Measurements from ENCODE around the gene MUC6. TPM values are rescaled to one million over a fixed set of nuclear protein-coding genes. Genes with fewer than 3 reads are reported as not detected.

MUC6 gene
- total and polyA plus RNA-seq, 9 of the 15 experiments (the other 6 are each of a cell fraction or from before 2014, with no cell fraction given): not detected

DNA sequence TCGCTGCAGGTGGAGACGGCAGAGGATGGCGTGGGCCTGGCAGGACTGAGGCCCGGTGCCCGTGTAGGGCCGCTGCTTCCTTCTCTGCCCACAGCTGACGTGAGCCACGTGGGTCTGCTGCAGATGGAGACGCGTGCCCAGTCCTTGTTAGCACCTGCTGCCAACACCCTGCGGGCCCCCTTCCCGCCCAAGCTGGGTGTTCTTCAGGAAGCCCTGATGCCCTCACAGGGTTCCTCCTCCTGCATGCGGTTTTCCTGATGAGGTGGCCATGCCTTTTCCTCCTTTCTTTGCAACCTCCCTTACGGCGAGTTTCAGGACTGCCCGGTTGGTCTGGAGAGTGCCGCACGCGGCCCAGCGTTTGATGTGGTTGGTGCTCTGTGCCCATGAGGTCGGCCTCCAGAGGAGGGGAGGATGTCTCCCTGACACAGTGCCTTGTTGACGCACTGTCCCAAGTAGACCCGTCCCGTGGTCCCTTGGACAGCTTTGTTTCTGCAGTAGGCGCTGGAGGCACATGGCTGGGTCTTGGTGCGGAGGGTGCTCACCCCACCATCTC is 66.1 kb downstream of the MUC6 start:
- Histone ChIP-seq H3K27me3 (ENCODE audit: control insufficient read depth in 2 of 2, insufficient read depth in 2 of 2, low read length in 2 of 2) (no peaks in the 10 kb centered on the region), H2AFZ (ENCODE audit: low read depth, low read length) (no peak overlapping the region), H3K36me3 (ENCODE audit: control insufficient read depth, insufficient read depth, low read length) (peaks cover 34% of the 10 kb centered on the region; the same call in 2 of the 3 replicates), H3K9ac (ENCODE audit: insufficient read depth in 1 of 2, low read depth in 2 of 2, low read length in 2 of 2) (no peak overlapping the region; a peak in 1 of 4 replicates), H3K4me1 (replicated peaks in 1 of 2; ENCODE audit: control insufficient read depth in 2 of 2, insufficient read depth in 2 of 2, low read length in 2 of 2) (peaks cover 0 to 18% of the 10 kb centered on the region in 2 experiments; a peak in 1 of 5 replicates), H3K9me1 (ENCODE audit: control insufficient read depth, insufficient read depth, low read length) (no peaks in the 10 kb centered on the region), H4K20me1 (replicated peaks; ENCODE audit: control insufficient read depth, insufficient read depth, low read length) (no peaks in the 10 kb centered on the region), H3K9me3 (replicated peaks; ENCODE audit: control insufficient read depth, insufficient read depth, low read depth, low read length) (no peaks in the 10 kb centered on the region), H3K4me3 (no peak overlapping the region), H3K79me2 (ENCODE audit: control insufficient read depth, insufficient read depth, low read length) (no peaks in the 10 kb centered on the region; the same call in 2 of the 3 replicates), H3K4me2 (ENCODE audit: insufficient read depth, low read length) (no peak overlapping the region), H3K27ac (ENCODE audit: extremely low read depth, low read depth, low read length) (no peak overlapping the region)
- DNase-seq (ENCODE audit: extremely low read depth in 1 of 4, low spot score in 3 of 4) (no peak), ATAC-seq (no peak), FAIRE-seq (no peak)
- ChIA-PET CTCF (ENCODE audit: low intra/inter-chr PET ratio) (no interaction called here), POLR2A (no interaction called here)
- no TSS peak for BruUV-seq (replicated peaks)
- intact Hi-C loops (cut with micrococcal nuclease) (no loop called here), in situ Hi-C loops (cut with MboI) (no loop called here)
- WGBS (ENCODE audit: insufficient coverage, low coverage, missing lambda C conversion rate): 89% methylated on average over 23 of the region's 26 CpGs
- TF ChIP-seq TAF1 (IDR thresholded peaks at IDR 0.05; ENCODE audit: control insufficient read depth, extremely low read depth, insufficient read depth, low read length, severe bottlenecking): no peak
- no peak for TF ChIP-seq ZNF175 (CRISPR knock-in tag; IDR thresholded peaks at IDR 0.05; ENCODE audit: low read depth)
- no peak for TF ChIP-seq THRAP3 (IDR thresholded peaks at IDR 0.05; ENCODE audit: borderline replicate concordance)
- no peak for TF ChIP-seq ZNF253 (CRISPR knock-in tag; conservative IDR thresholded peaks at IDR 0.05)
- no peak for TF ChIP-seq PHTF2 (CRISPR knock-in tag; IDR thresholded peaks at IDR 0.05)
- TF ChIP-seq HCFC1 (IDR thresholded peaks at IDR 0.05; ENCODE audit: low read depth, low read length): no peak
- TF ChIP-seq, protein P1, sequence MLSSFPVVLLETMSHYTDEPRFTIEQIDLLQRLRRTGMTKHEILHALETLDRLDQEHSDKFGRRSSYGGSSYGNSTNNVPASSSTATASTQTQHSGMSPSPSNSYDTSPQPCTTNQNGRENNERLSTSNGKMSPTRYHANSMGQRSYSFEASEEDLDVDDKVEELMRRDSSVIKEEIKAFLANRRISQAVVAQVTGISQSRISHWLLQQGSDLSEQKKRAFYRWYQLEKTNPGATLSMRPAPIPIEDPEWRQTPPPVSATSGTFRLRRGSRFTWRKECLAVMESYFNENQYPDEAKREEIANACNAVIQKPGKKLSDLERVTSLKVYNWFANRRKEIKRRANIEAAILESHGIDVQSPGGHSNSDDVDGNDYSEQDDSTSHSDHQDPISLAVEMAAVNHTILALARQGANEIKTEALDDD (IDR thresholded peaks at IDR 0.05): no peak
- TF ChIP-seq, protein P2, sequence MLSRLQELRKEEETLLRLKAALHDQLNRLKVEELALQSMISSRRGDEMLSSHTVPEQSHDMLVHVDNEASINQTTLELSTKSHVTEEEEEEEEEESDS (CRISPR knock-in tag; IDR thresholded peaks at IDR 0.05): no peak
- TF ChIP-seq SMAD4 (CRISPR knock-in tag; conservative IDR thresholded peaks at IDR 0.05): no peak
- TF ChIP-seq MYNN (IDR thresholded peaks at IDR 0.05): no peak
- TF ChIP-seq MYNN (CRISPR knock-in tag; IDR thresholded peaks at IDR 0.05): no peak
- no peak for TF ChIP-seq ZNF124 (CRISPR knock-in tag; IDR thresholded peaks at IDR 0.05)
- TF ChIP-seq HMG20B (CRISPR knock-in tag; IDR thresholded peaks at IDR 0.05): no peak
- TF ChIP-seq HINFP (tag; conservative IDR thresholded peaks at IDR 0.05; ENCODE audit: low read depth): no peak
- TF ChIP-seq BRF1 (IDR thresholded peaks at IDR 0.05; ENCODE audit: borderline replicate concordance, extremely low read depth, insufficient read length): no peak

Measured in K562 (cell line).